ENCODE measurements around the gene GBP3.
"Not testable (repeated sequence)": the region's sequence is repeated elsewhere in the genome, so short reads cannot be mapped to it uniquely, and the experiment has no call there.

Gene GBP3

GRCh38 chr1:88981506-88981905, 41.2 kb downstream of the GBP3 start:
- H3K27me3 ChIP-seq (replicated peaks; ENCODE audit: control insufficient read depth, insufficient read depth, low read length, poor library complexity, severe bottlenecking); H3K27ac ChIP-seq (ENCODE audit: insufficient read depth, low read length, poor library complexity, severe bottlenecking): not testable (repeated sequence)

GRCh38 chr1:88980870-88981269, 41.8 kb downstream of the GBP3 start:
- H3K9me3 ChIP-seq (ENCODE audit: control insufficient read depth, low read length): no peaks in the 10 kb centered on the region
- peaks cover 3% of the 10 kb centered on the region for H3K36me3 ChIP-seq (ENCODE audit: control insufficient read depth, insufficient read depth, low read length)
- no peak overlapping the region for H3K27ac ChIP-seq (ENCODE audit: insufficient read depth, low read length, poor library complexity, severe bottlenecking)
- H3K4me3 ChIP-seq (ENCODE audit: insufficient read depth, low read depth, low read length, poor library complexity, severe bottlenecking): no peak overlapping the region
- H3K4me1 ChIP-seq (ENCODE audit: control insufficient read depth, insufficient read depth, low read length, poor library complexity, severe bottlenecking): no peaks in the 10 kb centered on the region
- H3K27me3 ChIP-seq (replicated peaks; ENCODE audit: control insufficient read depth, insufficient read depth, low read length, poor library complexity, severe bottlenecking): no peaks in the 10 kb centered on the region
- no peak for DNase-seq

More at GRCh38 chr1:88981506-88981905, 41.2 kb downstream of the GBP3 start:
- not testable (repeated sequence) for H3K9me3 ChIP-seq (ENCODE audit: control insufficient read depth, low read length); H3K4me1 ChIP-seq (ENCODE audit: control insufficient read depth, insufficient read depth, low read length, poor library complexity, severe bottlenecking); DNase-seq; H3K36me3 ChIP-seq (ENCODE audit: control insufficient read depth, insufficient read depth, low read length); H3K4me3 ChIP-seq (ENCODE audit: insufficient read depth, low read depth, low read length, poor library complexity, severe bottlenecking)

GRCh38 chr1:88979749-88980116, 42.9 kb downstream of the GBP3 start:
- DNase-seq: no peak
- H3K9me3 ChIP-seq (ENCODE audit: control insufficient read depth, low read length): no peaks in the 10 kb centered on the region
- peaks cover 3% of the 10 kb centered on the region for H3K36me3 ChIP-seq (ENCODE audit: control insufficient read depth, insufficient read depth, low read length)
- H3K4me3 ChIP-seq (ENCODE audit: insufficient read depth, low read depth, low read length, poor library complexity, severe bottlenecking): no peak overlapping the region
- no peaks in the 10 kb centered on the region for H3K27me3 ChIP-seq (replicated peaks; ENCODE audit: control insufficient read depth, insufficient read depth, low read length, poor library complexity, severe bottlenecking)
- H3K4me1 ChIP-seq (ENCODE audit: control insufficient read depth, insufficient read depth, low read length, poor library complexity, severe bottlenecking): no peaks in the 10 kb centered on the region
- no peak overlapping the region for H3K27ac ChIP-seq (ENCODE audit: insufficient read depth, low read length, poor library complexity, severe bottlenecking)

GRCh38 chr1:88979054-88979748, 43.5 kb downstream of the GBP3 start:
- Histone ChIP-seq H3K4me3 (ENCODE audit: insufficient read depth, low read depth, low read length, poor library complexity, severe bottlenecking) (no peak overlapping the region), H3K36me3 (ENCODE audit: control insufficient read depth, insufficient read depth, low read length) (peaks cover 3% of the 10 kb centered on the region), H3K27ac (ENCODE audit: insufficient read depth, low read length, poor library complexity, severe bottlenecking) (no peak overlapping the region), H3K9me3 (ENCODE audit: control insufficient read depth, low read length) (no peaks in the 10 kb centered on the region), H3K4me1 (ENCODE audit: control insufficient read depth, insufficient read depth, low read length, poor library complexity, severe bottlenecking) (no peaks in the 10 kb centered on the region), H3K27me3 (replicated peaks; ENCODE audit: control insufficient read depth, insufficient read depth, low read length, poor library complexity, severe bottlenecking) (no peaks in the 10 kb centered on the region)
- no peak for DNase-seq

GRCh38 chr1:88976235-88976634, 46.4 kb downstream of the GBP3 start:
- no peak for DNase-seq
- no peak overlapping the region for H3K27ac ChIP-seq (ENCODE audit: insufficient read depth, low read length, poor library complexity, severe bottlenecking)

GRCh38 chr1:88974616-88975172, 48.0 kb downstream of the GBP3 start:
- H3K4me3 ChIP-seq (ENCODE audit: insufficient read depth, low read depth, low read length, poor library complexity, severe bottlenecking); DNase-seq; H3K27ac ChIP-seq (ENCODE audit: insufficient read depth, low read length, poor library complexity, severe bottlenecking); H3K36me3 ChIP-seq (ENCODE audit: control insufficient read depth, insufficient read depth, low read length); H3K27me3 ChIP-seq (replicated peaks; ENCODE audit: control insufficient read depth, insufficient read depth, low read length, poor library complexity, severe bottlenecking); H3K4me1 ChIP-seq (ENCODE audit: control insufficient read depth, insufficient read depth, low read length, poor library complexity, severe bottlenecking); H3K9me3 ChIP-seq (ENCODE audit: control insufficient read depth, low read length): not testable (repeated sequence)

More at GRCh38 chr1:88976235-88976634, 46.4 kb downstream of the GBP3 start:
- Histone ChIP-seq H3K4me1 (ENCODE audit: control insufficient read depth, insufficient read depth, low read length, poor library complexity, severe bottlenecking) (no peaks in the 10 kb centered on the region), H3K27me3 (replicated peaks; ENCODE audit: control insufficient read depth, insufficient read depth, low read length, poor library complexity, severe bottlenecking) (no peaks in the 10 kb centered on the region), H3K4me3 (ENCODE audit: insufficient read depth, low read depth, low read length, poor library complexity, severe bottlenecking) (no peak overlapping the region), H3K36me3 (ENCODE audit: control insufficient read depth, insufficient read depth, low read length) (peaks cover 3% of the 10 kb centered on the region), H3K9me3 (ENCODE audit: control insufficient read depth, low read length) (no peaks in the 10 kb centered on the region)

- Histone ChIP-seq H3K36me3 (ENCODE audit: control insufficient read depth, insufficient read depth, low read length) (peaks cover 5% of the 10 kb centered on the region), H3K9me3 (ENCODE audit: control insufficient read depth, low read length) (no peaks in the 10 kb centered on the region), H3K27me3 (replicated peaks; ENCODE audit: control insufficient read depth, insufficient read depth, low read length, poor library complexity, severe bottlenecking) (no peaks in the 10 kb centered on the region), H3K4me1 (ENCODE audit: control insufficient read depth, insufficient read depth, low read length, poor library complexity, severe bottlenecking) (no peaks in the 10 kb centered on the region), H3K27ac (ENCODE audit: insufficient read depth, low read length, poor library complexity, severe bottlenecking) (no peak overlapping the region), H3K4me3 (ENCODE audit: insufficient read depth, low read depth, low read length, poor library complexity, severe bottlenecking) (no peak overlapping the region)
- no peak for DNase-seq
These were observed 49.0 kb downstream of the GBP3 start for GRCh38 chr1:88973520-88974137.

GRCh38 chr1:88961647-88962275, 60.9 kb downstream of the GBP3 start:
- Histone ChIP-seq H3K27me3 (replicated peaks; ENCODE audit: control insufficient read depth, insufficient read depth, low read length, poor library complexity, severe bottlenecking) (no peaks in the 10 kb centered on the region), H3K9me3 (ENCODE audit: control insufficient read depth, low read length) (no peaks in the 10 kb centered on the region), H3K4me1 (ENCODE audit: control insufficient read depth, insufficient read depth, low read length, poor library complexity, severe bottlenecking) (no peaks in the 10 kb centered on the region), H3K27ac (ENCODE audit: insufficient read depth, low read length, poor library complexity, severe bottlenecking) (no peak overlapping the region), H3K36me3 (ENCODE audit: control insufficient read depth, insufficient read depth, low read length) (peaks cover 54% of the 10 kb centered on the region), H3K4me3 (ENCODE audit: insufficient read depth, low read depth, low read length, poor library complexity, severe bottlenecking) (no peak overlapping the region)
- DNase-seq: no peak

- Histone ChIP-seq H3K4me1 (ENCODE audit: control insufficient read depth, insufficient read depth, low read length, poor library complexity, severe bottlenecking) (no peaks in the 10 kb centered on the region), H3K27ac (ENCODE audit: insufficient read depth, low read length, poor library complexity, severe bottlenecking) (no peak overlapping the region), H3K9me3 (ENCODE audit: control insufficient read depth, low read length) (no peaks in the 10 kb centered on the region), H3K4me3 (ENCODE audit: insufficient read depth, low read depth, low read length, poor library complexity, severe bottlenecking) (no peak overlapping the region), H3K36me3 (ENCODE audit: control insufficient read depth, insufficient read depth, low read length) (peaks cover 50% of the 10 kb centered on the region), H3K27me3 (replicated peaks; ENCODE audit: control insufficient read depth, insufficient read depth, low read length, poor library complexity, severe bottlenecking) (no peaks in the 10 kb centered on the region)
- DNase-seq: no peak
These were observed 61.6 kb downstream of the GBP3 start for GRCh38 chr1:88961081-88961480.

Measured in effector memory CD4-positive, alpha-beta T cell (primary cell).